Right cardiac atrium (tissue), 5 donors: ENCODE data around the gene PCGF5. TPM values are rescaled to one million over a fixed set of nuclear protein-coding genes. Genes with fewer than 3 reads are reported as not detected.
"Not testable (repeated sequence)": the region's sequence is repeated elsewhere in the genome, so short reads cannot be mapped to it uniquely, and the experiment has no call there.

Source experiments
- ATAC-seq, 2 donors: fragments of 200-7000 bp; cut with Tn5 transposase; one replicate each; pipeline versions ENCODE4 v1.8.0 to v1.9.1; 2020; ENCODE audit warnings: moderate library complexity in 2 of 2, mild to moderate bottlenecking in 1 of 2
- DNase-seq, 3 donors: peaks; one replicate each; pipeline ENCODE4 v3.0.0-alpha.2; 2020
- H3K27ac ChIP-seq: one replicate; pipeline ENCODE4 v1.5.1; 2013; ENCODE audit warnings: mild to moderate bottlenecking, low read length, control low read depth, moderate library complexity
- H3K27me3 ChIP-seq: one replicate; pipeline ENCODE4 v1.6.1; 2013; ENCODE audit not compliant: control insufficient read depth, insufficient read depth
- H3K4me1 ChIP-seq: one replicate; pipeline ENCODE4 v1.6.1; 2013; ENCODE audit warnings: low read length; ENCODE audit not compliant: control insufficient read depth, insufficient read depth
- H3K4me3 ChIP-seq: one replicate; pipeline ENCODE4 v1.5.1; 2013; ENCODE audit warnings: low read length, control low read depth
- H3K9me3 ChIP-seq: one replicate; pipeline ENCODE4 v1.6.1; 2013; ENCODE audit warnings: low read length; ENCODE audit not compliant: control insufficient read depth
- WGBS: extraction: QIAGEN DNeasy Blood & Tissue Kit; methylation state at CpG from one replicate; pipeline ENCODE4 v1.1.7; 2013; 5-methylcytosine and 5-hydroxymethylcytosine counted together
- intact Hi-C, 4 donors: fragments of 100-400 bp; cut with DNase I; formaldehyde crosslinking; loops; one replicate each; pipeline versions ENCODE4 v1.11.0 to v1.14.0; 2022 to 2023
- polyA plus RNA-seq: library from polyadenylated mRNA; stranded (reverse); fragments of 200-250 nt; gene quantifications from one replicate; pipeline ENCODE4 v1.2.3, GENCODE V29; 2013
- total RNA-seq, 4 donors: library from RNA; stranded (reverse); fragmentation: NEBNext Ultra II Directional; extraction: Animal tissue kit (Norgen Biotek cat#: 25700); gene quantifications; one replicate each; pipeline ENCODE4 v1.2.1, GENCODE V29; 2021
- donor health status: healthy with polysubstance abuse.
- donor health status: DM: no; HTN: yes; CAD: no.
- donor health status: DM: no; HTN: no; CAD: no.
- donor health status: DM: no; HTN: yes; CAD: no; lungs with severe emphysema.
- donor health status: DM: yes; HTN: yes; CAD: no.

PCGF5 gene
- total and polyA plus RNA-seq, 5 donors = 40.2 to 77.1 (median 56.8) TPM

DNA sequence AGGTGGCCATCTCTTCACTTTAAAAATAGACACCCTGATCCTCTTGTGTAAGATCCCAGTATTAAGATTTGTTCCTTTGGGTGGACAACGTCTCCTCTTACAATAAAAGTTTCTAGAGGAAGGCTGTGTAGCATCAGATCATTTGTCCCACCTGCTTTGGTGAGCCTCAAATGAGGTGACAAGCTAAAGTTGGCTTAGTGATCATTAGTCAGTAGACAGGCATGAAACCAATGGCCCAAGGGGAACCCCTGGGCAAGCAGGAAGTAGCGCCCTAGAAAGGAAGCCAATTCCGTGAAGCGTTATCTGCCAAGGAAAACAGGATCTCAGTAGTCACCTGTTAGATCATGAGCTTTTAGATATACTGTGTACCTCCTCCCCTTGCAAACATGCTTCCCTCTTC is 66.8 kb downstream of the PCGF5 start:
- intact Hi-C loops = no loop called here
- H3K27ac ChIP-seq = no peak overlapping the region
- no peak for ATAC-seq
- H3K4me3 ChIP-seq = no peak overlapping the region
- no peaks in the 10 kb centered on the region for H3K27me3 ChIP-seq
- 56% methylated on average over 4 of the region's 4 CpGs for WGBS
- no peak for DNase-seq
- H3K9me3 ChIP-seq = no peaks in the 10 kb centered on the region
- peaks cover 13% of the 10 kb centered on the region for H3K4me1 ChIP-seq

DNA sequence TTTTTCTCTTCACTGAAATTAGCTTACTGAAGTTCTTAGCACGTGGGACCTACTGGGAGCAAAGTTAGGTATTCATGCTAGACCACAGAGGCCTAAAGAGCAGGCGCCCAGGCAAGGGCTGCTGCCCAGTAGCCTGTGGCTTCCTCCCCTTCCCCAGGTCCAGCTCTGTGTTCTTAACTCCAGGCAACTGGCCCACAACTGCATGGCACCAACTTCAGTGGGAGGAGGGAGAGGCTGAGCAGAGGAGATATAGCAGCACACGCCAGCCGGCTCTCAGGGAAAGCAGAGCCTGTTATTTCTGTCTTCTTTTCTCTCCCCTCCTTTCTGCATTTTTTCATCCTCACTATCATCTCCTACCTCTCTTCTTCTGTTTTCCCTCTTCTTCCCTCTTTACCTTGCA is 67.4 kb downstream of the PCGF5 start:
- intact Hi-C loops = no loop called here
- peak; percentile 37 to 53 for ATAC-seq
- no peaks in the 10 kb centered on the region for H3K27me3 ChIP-seq
- peaks cover 13% of the 10 kb centered on the region for H3K4me1 ChIP-seq
- no peak for DNase-seq
- no peak overlapping the region for H3K4me3 ChIP-seq
- H3K27ac ChIP-seq = no peak overlapping the region
- H3K9me3 ChIP-seq = no peaks in the 10 kb centered on the region
- 82% methylated on average over 4 of the region's 4 CpGs for WGBS

DNA sequence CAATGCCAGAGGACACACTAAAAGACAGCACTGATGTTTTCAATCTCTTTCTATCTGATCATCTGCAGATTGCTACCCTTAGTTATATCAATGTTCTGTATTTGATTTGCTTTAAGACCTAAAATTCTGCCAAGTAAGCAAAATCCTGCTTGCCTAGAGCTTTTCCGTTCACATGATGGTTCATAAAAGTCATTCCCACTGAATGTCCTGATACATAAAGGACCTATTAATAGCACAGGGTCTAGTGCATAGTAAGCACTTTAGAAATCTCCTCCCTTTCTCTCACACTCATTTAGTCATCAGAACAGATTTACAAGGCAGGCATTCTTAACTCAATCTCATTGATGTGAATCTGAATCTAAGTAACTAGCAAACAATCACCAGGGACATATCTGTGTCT is 68.8 kb downstream of the PCGF5 start:
- peaks cover 13% of the 10 kb centered on the region for H3K4me1 ChIP-seq
- H3K4me3 ChIP-seq = no peak overlapping the region
- no peaks in the 10 kb centered on the region for H3K9me3 ChIP-seq
- 69% methylated on average over 1 of the region's 1 CpG for WGBS
- intact Hi-C loops = no loop called here
- peak overlapping the region; percentile 23 for H3K27ac ChIP-seq
- ATAC-seq (no peak), DNase-seq (no peak)
- no peaks in the 10 kb centered on the region for H3K27me3 ChIP-seq

DNA sequence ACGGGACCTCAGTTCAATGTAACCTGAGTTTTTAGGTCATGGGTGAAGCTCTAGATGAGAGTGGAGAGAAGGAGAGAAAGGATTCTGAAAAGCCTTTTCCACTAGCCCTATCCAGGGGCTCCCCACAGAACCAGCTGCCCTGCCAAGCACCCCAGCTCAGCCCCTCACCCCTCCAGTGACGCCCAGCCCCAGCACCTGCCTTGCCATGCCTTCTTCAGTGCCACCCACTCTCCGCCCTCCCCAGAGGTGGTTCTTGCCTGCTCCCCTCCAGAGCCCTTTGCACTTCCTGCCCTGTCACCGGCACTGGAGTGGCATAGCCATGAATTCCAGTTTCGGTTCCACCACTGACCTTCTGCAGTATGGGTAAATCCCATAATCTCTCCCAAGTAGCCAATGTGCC is 70.1 kb downstream of the PCGF5 start:
- DNase-seq (no peak), ATAC-seq (no peak)
- peaks cover 9% of the 10 kb centered on the region for H3K4me1 ChIP-seq
- intact Hi-C loops = loop anchor here in 2 of 4 donors (10.0 kb wide), 1 partner anchor 94 kb away; no protein-coding TSS in a partner anchor
- H3K4me3 ChIP-seq = no peak overlapping the region
- H3K9me3 ChIP-seq = no peaks in the 10 kb centered on the region
- H3K27me3 ChIP-seq = no peaks in the 10 kb centered on the region
- H3K27ac ChIP-seq = no peak overlapping the region
- 85% methylated on average over 5 of the region's 5 CpGs for WGBS

DNA sequence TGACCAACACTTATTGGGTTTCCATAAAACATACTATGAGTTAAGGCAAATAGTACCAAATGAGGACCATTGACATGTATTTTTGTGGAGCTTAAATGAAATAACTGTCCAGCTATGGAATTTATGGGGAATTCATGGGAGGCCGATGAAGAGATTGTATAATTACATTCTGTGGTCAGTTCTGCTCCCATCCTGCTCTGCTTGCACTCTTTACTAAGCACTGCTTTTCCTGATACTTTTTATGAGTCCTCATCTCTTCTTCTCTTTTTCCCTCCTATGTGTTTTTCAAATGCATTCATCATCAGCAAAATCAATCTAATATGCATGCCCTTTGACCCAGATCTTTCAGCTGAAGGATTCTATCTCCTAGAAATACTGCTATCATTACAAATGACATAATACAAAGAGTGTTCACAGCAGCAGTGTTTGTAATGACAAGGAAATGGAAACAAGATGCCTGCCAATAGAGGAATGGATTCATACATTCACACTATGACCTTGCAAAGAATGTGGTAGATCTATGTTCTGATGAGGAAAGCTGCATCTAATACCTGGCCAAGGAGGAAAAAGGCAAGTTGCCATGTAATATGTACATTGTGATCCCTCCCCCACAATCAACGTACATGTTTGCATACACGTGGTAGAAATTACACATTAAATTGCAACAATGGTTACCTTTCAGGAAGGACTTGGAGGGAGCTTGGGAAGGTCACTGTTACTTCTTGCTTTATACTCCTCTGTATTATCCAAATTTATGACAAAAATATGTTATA is 73.9 kb downstream of the PCGF5 start:
- ATAC-seq = no peak
- intact Hi-C loops = loop anchor here in 2 of 4 donors (10.0 kb wide), 1 partner anchor 90 kb away; no protein-coding TSS in a partner anchor
- 79% methylated on average over 3 of the region's 3 CpGs for WGBS

GRCh38 chr10:91295346-91295745 is 74.9 kb downstream of the PCGF5 start:
- Histone ChIP-seq H3K4me1 (no peaks in the 10 kb centered on the region), H3K4me3 (no peak overlapping the region), H3K9me3 (no peaks in the 10 kb centered on the region), H3K27ac (no peak overlapping the region), H3K27me3 (no peaks in the 10 kb centered on the region)
- DNase-seq (no peak), ATAC-seq (no peak)
- intact Hi-C loops = loop anchor here in 2 of 4 donors (10.0 kb wide), 1 partner anchor 89 kb away; no protein-coding TSS in a partner anchor
- 73% methylated on average over 6 of the region's 6 CpGs for WGBS

More for the DNA sequence above, 73.9 kb downstream of the PCGF5 start:
- no peaks in the 10 kb centered on the region for H3K9me3 ChIP-seq
- H3K27me3 ChIP-seq = no peaks in the 10 kb centered on the region
- DNase-seq = no peak
- H3K27ac ChIP-seq = no peak overlapping the region
- H3K4me1 ChIP-seq = peaks cover 2% of the 10 kb centered on the region
- H3K4me3 ChIP-seq = no peak overlapping the region

- no peaks in the 10 kb centered on the region for H3K9me3 ChIP-seq
- H3K27me3 ChIP-seq = no peaks in the 10 kb centered on the region
- DNase-seq (no peak), ATAC-seq (no peak)
- no peak overlapping the region for H3K4me3 ChIP-seq
- intact Hi-C loops = loop anchor here in 2 of 4 donors (10.0 kb wide), 1 partner anchor 88 kb away; no protein-coding TSS in a partner anchor
- H3K27ac ChIP-seq = no peak overlapping the region
- no peaks in the 10 kb centered on the region for H3K4me1 ChIP-seq
- WGBS = 53% methylated on average over 2 of the region's 2 CpGs
Observed at GRCh38 chr10:91296471-91296870, 76.0 kb downstream of the PCGF5 start.

DNA sequence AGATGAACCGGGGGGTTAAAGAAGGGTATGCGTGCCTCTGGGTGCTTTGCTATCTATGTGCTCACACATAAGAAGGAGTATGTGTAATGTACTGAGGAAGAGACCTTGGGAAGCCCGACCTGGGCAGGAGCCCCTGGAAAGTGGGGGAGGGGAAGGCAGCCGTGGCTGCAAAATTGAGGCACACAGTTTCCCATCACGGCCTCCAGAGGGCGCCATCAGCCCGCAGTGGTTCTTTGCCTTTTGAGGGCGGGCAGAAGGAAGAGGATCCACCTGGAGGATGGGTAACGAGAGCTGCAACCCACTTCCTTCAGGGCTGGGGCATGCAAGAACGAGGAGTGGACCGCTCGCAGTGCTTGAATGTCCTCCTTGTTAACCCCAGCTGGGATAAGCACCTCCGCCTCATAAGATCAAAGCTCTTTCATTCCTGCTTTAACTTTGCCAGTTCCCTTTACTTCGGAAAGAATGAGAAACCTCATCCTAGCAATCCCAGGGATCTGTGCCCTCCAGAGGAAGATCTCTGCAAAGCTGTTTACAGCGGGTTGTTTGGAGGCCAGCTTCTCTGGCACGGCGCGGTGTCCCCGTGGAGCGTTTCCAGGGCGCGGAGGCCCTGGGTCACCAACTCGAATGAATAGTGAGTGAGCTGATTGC is 77.9 kb downstream of the PCGF5 start:
- WGBS = 4% methylated on average over 23 of the region's 23 CpGs
- intact Hi-C loops = loop anchor here in 3 of 4 donors (2.0 to 10.0 kb wide), 2 partner anchors 82 to 86 kb away; no protein-coding TSS in a partner anchor

DNA sequence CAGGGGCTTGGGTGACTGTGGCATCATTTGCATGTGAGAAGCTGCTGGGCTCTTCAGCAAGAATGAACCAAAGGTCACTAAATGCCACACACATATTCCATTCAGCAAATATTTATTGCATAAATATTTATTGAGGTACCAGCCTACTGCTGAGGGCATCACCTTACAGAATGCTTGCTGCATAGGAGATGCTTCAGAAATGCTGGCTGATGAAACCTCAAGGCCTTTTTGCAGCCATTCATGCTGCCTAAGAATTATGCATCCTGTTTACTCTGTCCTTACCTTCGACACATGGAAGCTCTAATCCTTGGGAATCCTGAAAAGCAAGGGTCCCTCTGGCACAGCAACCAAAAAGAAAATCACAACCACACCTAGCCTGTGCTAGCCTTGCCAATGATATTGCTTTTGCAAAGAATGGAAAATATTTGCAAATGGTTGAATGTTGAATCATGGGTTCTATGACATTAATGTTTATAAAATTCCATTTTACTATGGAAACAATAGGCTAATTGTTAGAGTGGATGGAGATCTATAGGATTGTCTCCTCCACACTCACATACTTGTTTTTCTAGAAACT is 79.6 kb downstream of the PCGF5 start:
- H3K4me1 ChIP-seq = no peaks in the 10 kb centered on the region
- DNase-seq (no peak), ATAC-seq (no peak)
- H3K27ac ChIP-seq = no peak overlapping the region
- WGBS = 91% methylated on average over 1 of the region's 1 CpG
- intact Hi-C loops = loop anchor here in 3 of 4 donors (2.0 to 10.0 kb wide), 2 partner anchors 81 to 85 kb away; no protein-coding TSS in a partner anchor
- H3K9me3 ChIP-seq = no peaks in the 10 kb centered on the region
- H3K4me3 ChIP-seq = no peak overlapping the region
- no peaks in the 10 kb centered on the region for H3K27me3 ChIP-seq

More for the DNA sequence above, 77.9 kb downstream of the PCGF5 start:
- Histone ChIP-seq H3K27me3 (no peaks in the 10 kb centered on the region), H3K4me3 (peak overlapping the region; percentile 36), H3K9me3 (no peaks in the 10 kb centered on the region), H3K4me1 (no peaks in the 10 kb centered on the region), H3K27ac (peak overlapping the region; percentile 1)
- DNase-seq (peak; percentile 71 to 88 (median 86)), ATAC-seq (peak; percentile 90 to 93)

DNA sequence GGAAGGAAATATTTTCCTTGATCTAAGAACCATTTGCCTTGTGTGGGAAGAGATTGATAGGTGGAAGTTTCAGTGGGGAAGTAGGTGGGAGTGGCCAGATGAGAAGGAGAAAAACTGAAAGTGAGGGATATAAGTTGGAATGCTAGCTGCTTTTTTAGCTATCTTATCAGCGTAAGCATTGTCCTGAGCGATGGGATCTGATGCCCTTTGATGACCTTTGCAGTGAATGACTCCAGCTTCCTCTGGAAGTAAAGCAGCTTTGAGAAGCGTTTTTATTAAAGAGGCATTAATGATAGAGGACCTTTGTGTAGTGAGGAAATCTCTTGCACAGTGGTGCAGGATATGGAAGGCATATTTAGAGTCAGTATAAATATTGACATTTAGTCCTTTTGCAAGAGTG is 82.5 kb downstream of the PCGF5 start:
- intact Hi-C loops, H3K27ac ChIP-seq, ATAC-seq, H3K4me1 ChIP-seq, H3K4me3 ChIP-seq, H3K27me3 ChIP-seq, H3K9me3 ChIP-seq, DNase-seq: not testable (repeated sequence)
- 49% methylated on average over 3 of the region's 3 CpGs for WGBS

DNA sequence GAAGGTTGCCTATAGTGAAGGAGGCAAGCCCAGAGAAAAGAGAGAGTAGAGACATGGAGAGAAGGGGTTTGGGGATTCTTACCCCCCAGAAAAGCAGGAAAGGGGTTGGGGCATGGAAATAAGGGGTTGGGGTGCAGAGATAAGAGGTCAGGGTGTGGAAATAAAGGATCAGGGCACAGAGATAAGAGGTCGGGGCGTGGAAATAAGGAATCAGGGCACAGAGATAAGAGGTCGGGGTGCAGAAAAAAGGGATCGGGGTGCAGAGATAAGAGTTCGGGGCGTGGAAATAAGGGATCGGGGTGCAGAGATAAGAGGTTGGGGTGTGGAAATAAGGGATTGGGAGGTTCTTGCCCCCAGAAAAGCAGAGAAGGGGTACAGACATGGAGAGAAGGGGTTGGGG is 85.5 kb downstream of the PCGF5 start:
- DNase-seq, H3K27me3 ChIP-seq, ATAC-seq, H3K4me3 ChIP-seq, intact Hi-C loops, H3K27ac ChIP-seq, H3K9me3 ChIP-seq, H3K4me1 ChIP-seq: not testable (repeated sequence)
- 72% methylated on average over 7 of the region's 7 CpGs for whole genome bisulfite sequencing
